Raji (cell line): ENCODE results near the gene TSFM.

ENCODE experiments used
- POLR2A ChIP-seq: IDR thresholded peaks from 2 replicates; pipeline ENCODE4 v1.6.1; 2011; ENCODE audit warnings: low read depth, low read length, control low read depth; ENCODE audit not compliant: insufficient read depth

Gene TSFM

GRCh38 chr12:57741844-57742738 is 40.5 kb upstream of the TSFM start:
- TF ChIP-seq POLR2A, result peak; percentile 82

GRCh38 chr12:57743769-57744168 is 38.8 kb upstream of the TSFM start:
- no peak for TF ChIP-seq POLR2A

GRCh38 chr12:57744194-57744776 is 38.3 kb upstream of the TSFM start:
- TF ChIP-seq POLR2A, result no peak

GRCh38 chr12:57744777-57745484 is 37.7 kb upstream of the TSFM start, which contains the start of gene TSPAN31:
TSS of gene TSPAN31 (plus strand) at chr12:57745039. CDS start at chr12:57745155, 116 bp downstream.
- TF ChIP-seq POLR2A, result peak; percentile 56; the same call in 1 of the 2 replicates

GRCh38 chr12:57745485-57745881 is 37.1 kb upstream of the TSFM start:
- TF ChIP-seq POLR2A, result no peak; the same call in 1 of the 2 replicates

- no peak for TF ChIP-seq POLR2A
These were observed 36.6 kb upstream of the TSFM start for GRCh38 chr12:57746025-57746424.

- TF ChIP-seq POLR2A, result no peak
These were observed 33.5 kb upstream of the TSFM start for GRCh38 chr12:57749061-57749460.

- TF ChIP-seq POLR2A, result no peak
These were observed 31.8 kb upstream of the TSFM start for GRCh38 chr12:57750561-57751431.

GRCh38 chr12:57751432-57751787 is 31.2 kb upstream of the TSFM start:
- no peak for TF ChIP-seq POLR2A

- TF ChIP-seq POLR2A, result peak; percentile 72
These were observed 30.6 kb upstream of the TSFM start, which contains the start of gene CDK4 for GRCh38 chr12:57751788-57752667. TSS of gene CDK4 (minus strand) at chr12:57752310. CDS start at chr12:57751717, 593 bp downstream.

- TF ChIP-seq POLR2A, result peak; percentile 38; the same call in 1 of the 2 replicates
These were observed 30.0 kb upstream of the TSFM start for GRCh38 chr12:57752668-57753000.

GRCh38 chr12:57753756-57754337 is 28.7 kb upstream of the TSFM start:
- TF ChIP-seq POLR2A, result no peak

- peak; percentile 75 for TF ChIP-seq POLR2A
These were observed 28.0 kb upstream of the TSFM start, which contains the start of gene MARCHF9 for GRCh38 chr12:57754411-57755193. TSS of gene MARCHF9 (plus strand) at chr12:57755103. CDS start at chr12:57755529, 426 bp downstream.

GRCh38 chr12:57755194-57755453 is 27.5 kb upstream of the TSFM start:
- no peak for TF ChIP-seq POLR2A
